B cell (primary cell): ENCODE results near the gene ST6GAL1. TPM values are rescaled to one million over a fixed set of nuclear protein-coding genes. Genes with fewer than 3 reads are reported as not detected.

Experiments
- ATAC-seq: fragments of 200-7000 bp; cut with Tn5 transposase; one replicate; pipeline ENCODE4 v1.10.0; 2021; ENCODE audit warnings: low read depth, mild to moderate bottlenecking, moderate number of reproducible peaks, moderate library complexity
- CTCF ChIA-PET: fragments of 350-600 bp; sonication (Branson Sonifier 250); formaldehyde crosslinking; loops from one replicate; lab custom pipeline; 2021; ENCODE audit warnings: antibody characterized with exemption, inconsistent platforms; lab: Charles Lee
- POLR2A ChIA-PET: fragments of 350-600 bp; sonication (Branson Sonifier 250); formaldehyde crosslinking; loops from one replicate; lab custom pipeline; 2021; ENCODE audit warnings: antibody characterized with exemption; lab: Charles Lee
- DNase-seq: peaks from one replicate; pipeline ENCODE4 v3.0.0; 2013
- H2AFZ ChIP-seq: 2 replicates; pipeline ENCODE4 v1.6.1; 2012; ENCODE audit warnings: mild to moderate bottlenecking, low read depth, low read length; ENCODE audit not compliant: insufficient read depth, poor library complexity, severe bottlenecking
- H3K27ac ChIP-seq, 2 donors: 1 replicate in 1 of 2; 2 replicates in 1 of 2; pipeline ENCODE4 v1.5.1; 2012 to 2013; ENCODE audit warnings: low read length in 2 of 2, mild to moderate bottlenecking in 2 of 2, moderate library complexity in 1 of 2
- H3K27me3 ChIP-seq, 4 experiments: fragments of 200-600 bp in 1 of 4; sonication (generic) in 1 of 4; replicated peaks in 1 of 4; 1 replicate in 2 of 4; 2 replicates in 2 of 4; pipeline versions ENCODE4 v1.6.1 to v1.7.0; 2013 to 2016; ENCODE audit warnings: low read length in 3 of 4, mild to moderate bottlenecking in 2 of 4, mixed read lengths in 1 of 4, moderate library complexity in 1 of 4; ENCODE audit not compliant: insufficient read depth in 4 of 4, control insufficient read depth in 3 of 4; ENCODE audit errors: control extremely low read depth in 1 of 4
- H3K36me3 ChIP-seq, 2 experiments: replicated peaks in 1 of 2; 1 replicate in 1 of 2; 2 replicates in 1 of 2; pipeline versions ENCODE4 v1.6.1 to v1.7.1; 2013; ENCODE audit warnings: low read length in 1 of 2; ENCODE audit not compliant: insufficient read depth in 2 of 2, control insufficient read depth in 1 of 2; ENCODE audit errors: control extremely low read depth in 1 of 2, extremely low read depth in 1 of 2
- H3K4me1 ChIP-seq, 2 donors: fragments of 200-600 bp in 1 of 2; sonication (generic) in 1 of 2; 1 replicate in 1 of 2; 2 replicates in 1 of 2; pipeline versions ENCODE4 v1.5.1 to v1.6.1; 2013 to 2017; ENCODE audit warnings: low read length in 2 of 2; ENCODE audit not compliant: control insufficient read depth in 2 of 2, insufficient read depth in 2 of 2
- H3K4me2 ChIP-seq: replicated peaks from 2 replicates; pipeline ENCODE3; 2012; ENCODE audit warnings: mild to moderate bottlenecking, low read depth, low read length; ENCODE audit not compliant: poor library complexity, severe bottlenecking
- H3K4me3 ChIP-seq, 5 experiments: fragments of 200-600 bp in 1 of 5; sonication (generic) in 1 of 5; 1 replicate in 3 of 5; 2 replicates in 2 of 5; pipeline versions ENCODE4 v1.5.1 to v1.7.0; 2011 to 2016; ENCODE audit warnings: low read length in 4 of 5, mild to moderate bottlenecking in 4 of 5, low read depth in 2 of 5, control low read depth in 1 of 5, moderate library complexity in 1 of 5; ENCODE audit not compliant: insufficient read depth in 1 of 5; ENCODE audit errors: control extremely low read depth in 1 of 5, extremely low read depth in 1 of 5
- H3K79me2 ChIP-seq: fragments of 200-600 bp; sonication (generic); one replicate; pipeline ENCODE4 v1.6.0; 2016; ENCODE audit warnings: low read length; ENCODE audit not compliant: control insufficient read depth, insufficient read depth
- H3K9ac ChIP-seq: fragments of 200-600 bp; sonication (generic); 2 replicates; pipeline ENCODE4 v1.6.1; 2017; ENCODE audit warnings: mild to moderate bottlenecking, low read length, moderate library complexity
- H3K9me3 ChIP-seq, 3 donors: one replicate each; pipeline versions ENCODE4 v1.6.1 to v1.7.1; 2013; ENCODE audit warnings: low read length in 2 of 3; ENCODE audit not compliant: control insufficient read depth in 2 of 3, insufficient read depth in 1 of 3; ENCODE audit errors: control extremely low read depth in 1 of 3
- H4K20me1 ChIP-seq: 2 replicates; pipeline ENCODE4 v1.6.0; 2012; ENCODE audit warnings: mild to moderate bottlenecking, low read length; ENCODE audit not compliant: insufficient read depth, control insufficient read depth, poor library complexity, severe bottlenecking
- H3K27ac Mint-ChIP-seq: one replicate; pipeline ENCODE4 v1.8.0; 2021; ENCODE audit warnings: mixed read lengths
- H3K27me3 Mint-ChIP-seq: one replicate; pipeline ENCODE4 v1.8.0; 2021; ENCODE audit warnings: mixed read lengths
- H3K4me1 Mint-ChIP-seq: one replicate; pipeline ENCODE4 v1.8.0; 2021; ENCODE audit warnings: mixed read lengths
- H3K4me3 Mint-ChIP-seq: one replicate; pipeline ENCODE4 v1.8.0; 2021; ENCODE audit warnings: mixed read lengths
- H3K9me3 Mint-ChIP-seq: one replicate; pipeline ENCODE4 v1.8.0; 2022; ENCODE audit warnings: mixed read lengths; ENCODE audit not compliant: insufficient read depth
- CTCF ChIP-seq: fragments of 200-600 bp; IDR thresholded peaks from one replicate; pipeline ENCODE4 v1.8.0; 2022; ENCODE audit warnings: antibody characterized with exemption, mild to moderate bottlenecking
- EZH2 ChIP-seq: IDR thresholded peaks from 2 replicates; pipeline ENCODE4 v1.6.1; 2012; ENCODE audit warnings: borderline replicate concordance, low read depth, mild to moderate bottlenecking, moderate library complexity, low read length; ENCODE audit not compliant: insufficient read depth, poor library complexity, severe bottlenecking
- WGBS: methylation state at CpG from one replicate; pipeline ENCODE4 v1.1.5; 2013; ENCODE audit warnings: missing lambda C conversion rate; ENCODE audit not compliant: insufficient coverage; 5-methylcytosine and 5-hydroxymethylcytosine counted together
- intact Hi-C: fragments of 100-400 bp; cut with micrococcal nuclease; formaldehyde crosslinking; loops from one replicate; pipeline ENCODE4 v1.10.0; 2022
- polyA plus RNA-seq: library from polyadenylated mRNA; depleted of rRNA; stranded (reverse); fragments of >200 nt; gene quantifications from 2 replicates; pipeline ENCODE4 v1.2.3, GENCODE V29; 2012
- total RNA-seq, 2 donors: library from RNA; stranded (reverse); fragments of 120-200 nt in 1 of 2; gene quantifications; 1 replicate in 1 of 2; 2 replicates in 1 of 2; pipeline versions ENCODE4 v1.2.3 to v1.2.4, GENCODE V29; 2013 to 2022

The ST6GAL1 gene
- total and polyA plus RNA-seq, 2 donors (not counting 1 experiment from before 2014, with no cell fraction given) = 174 to 563 TPM

GRCh38 chr3:187104342-187104741 lies 174.0 kb downstream of the ST6GAL1 start:
- Histone ChIP-seq H3K4me3 (no peak overlapping the region), H3K36me3 (no peaks in the 10 kb centered on the region), H3K27me3 (no peaks in the 10 kb centered on the region), H2AFZ (no peak overlapping the region), H3K9me3 (no peaks in the 10 kb centered on the region), H3K79me2 (no peaks in the 10 kb centered on the region), H3K9ac (no peak overlapping the region), H3K4me1 (peaks cover 10 to 11% of the 10 kb centered on the region in 2 donors), H3K27ac (no peak overlapping the region), H4K20me1 (no peaks in the 10 kb centered on the region), H3K4me2 (no peak overlapping the region)
- H3K4me1 Mint-ChIP-seq = peaks cover 11% of the 10 kb centered on the region
- no peak for TF ChIP-seq EZH2
- DNase-seq (no peak), ATAC-seq (no peak)
- no peaks in the 10 kb centered on the region for H3K27me3 Mint-ChIP-seq
- no peaks in the 10 kb centered on the region for H3K9me3 Mint-ChIP-seq
- 100% methylated on average over 6 of the region's 7 CpGs for WGBS
- H3K27ac Mint-ChIP-seq = no peak overlapping the region
- intact Hi-C loops = loop anchor here (5.0 kb wide), 1 partner anchor 37 kb away; no protein-coding TSS in a partner anchor
- ChIA-PET POLR2A (no interaction called here), CTCF (interaction anchor here (1.8 to 6.1 kb wide), 3 partner anchors 9 to 60 kb away, joined by 4 to 56 read pairs (median 9); partner anchors contain the start of gene RPL39L)
- H3K4me3 Mint-ChIP-seq = no peak overlapping the region

GRCh38 chr3:187104933-187105332 lies 174.6 kb downstream of the ST6GAL1 start:
- Histone ChIP-seq H3K9ac (no peak overlapping the region), H3K36me3 (no peaks in the 10 kb centered on the region), H3K9me3 (no peaks in the 10 kb centered on the region), H3K4me2 (no peak overlapping the region), H3K4me1 (peaks cover 10 to 11% of the 10 kb centered on the region in 2 donors), H3K27ac (no peak overlapping the region), H3K79me2 (no peaks in the 10 kb centered on the region), H2AFZ (no peak overlapping the region), H3K4me3 (no peak overlapping the region), H3K27me3 (no peaks in the 10 kb centered on the region), H4K20me1 (no peaks in the 10 kb centered on the region)
- Mint-ChIP-seq H3K4me1 (peaks cover 11% of the 10 kb centered on the region), H3K27ac (no peak overlapping the region), H3K4me3 (no peak overlapping the region), H3K27me3 (no peaks in the 10 kb centered on the region), H3K9me3 (no peaks in the 10 kb centered on the region)
- CTCF ChIA-PET = interaction anchor here (1.8 to 6.1 kb wide), 2 partner anchors 9 to 34 kb away, joined by 4 to 56 read pairs; partner anchors contain the start of gene RPL39L
- POLR2A ChIA-PET = no interaction called here
- TF ChIP-seq EZH2 (no peak), CTCF (no peak)
- DNase-seq (no peak), ATAC-seq (no peak)
- intact Hi-C loops = loop anchor here (5.0 kb wide), 1 partner anchor 38 kb away; no protein-coding TSS in a partner anchor
- WGBS = 91% methylated on average over 3 of the region's 7 CpGs
